ENCODE data around the gene FAM50B.

FAM50B gene

DNA sequence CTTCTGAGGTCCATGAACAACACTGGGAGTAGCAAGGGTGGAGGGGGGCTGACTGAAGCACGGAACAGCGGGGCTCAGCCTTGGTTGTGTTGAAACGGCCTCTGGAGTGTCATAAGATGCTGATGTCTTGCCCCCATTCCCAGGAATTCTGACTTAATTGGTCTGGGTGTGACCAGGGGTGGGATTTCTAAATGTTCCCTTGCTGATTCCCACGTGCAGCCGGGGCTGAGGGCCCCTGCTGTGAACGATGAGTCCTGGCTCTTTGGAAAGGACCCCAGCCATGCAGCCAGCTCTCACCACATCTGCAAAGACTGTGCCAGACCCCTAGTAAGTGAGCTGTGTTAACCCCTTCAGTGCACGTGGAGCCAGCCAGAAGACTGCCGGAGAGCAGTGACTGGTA is 28.6 kb upstream of the FAM50B start:
- DNase-seq (ENCODE audit: low read depth in 2 of 2) = no peak

- DNase-seq (ENCODE audit: low read depth in 2 of 2) = no peak
These were observed 26.3 kb upstream of the FAM50B start for GRCh38 chr6:3822747-3823445.

GRCh38 chr6:3823671-3824070 is 25.5 kb upstream of the FAM50B start:
- no peak for DNase-seq (ENCODE audit: low read depth in 2 of 2)

DNA sequence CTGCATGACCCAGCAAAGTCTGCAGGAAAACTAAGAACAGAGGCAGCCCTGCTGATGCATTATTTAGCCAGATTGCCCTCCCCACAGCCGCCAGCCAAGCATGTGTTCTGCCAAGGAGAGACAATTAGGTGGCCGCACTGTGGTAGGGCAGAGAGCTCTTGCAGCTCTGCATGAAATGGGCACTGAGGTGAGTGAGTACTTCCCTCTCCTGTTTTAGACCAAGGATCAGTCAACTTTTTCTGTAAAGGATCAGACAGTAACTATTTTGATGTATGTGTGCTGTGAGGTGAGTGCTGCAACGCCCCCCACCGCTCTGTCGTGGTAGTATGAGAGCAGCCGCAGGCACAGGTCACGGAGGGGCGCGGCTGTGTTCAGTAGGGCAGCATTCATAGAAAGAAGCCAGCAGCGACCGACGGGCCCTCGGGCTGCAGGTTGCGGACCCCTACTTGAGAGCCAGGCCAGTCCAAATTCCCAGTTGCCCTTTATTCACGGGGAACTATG is 23.8 kb upstream of the FAM50B start:
- DNase-seq (ENCODE audit: low read depth in 2 of 2) = no peak

DNA sequence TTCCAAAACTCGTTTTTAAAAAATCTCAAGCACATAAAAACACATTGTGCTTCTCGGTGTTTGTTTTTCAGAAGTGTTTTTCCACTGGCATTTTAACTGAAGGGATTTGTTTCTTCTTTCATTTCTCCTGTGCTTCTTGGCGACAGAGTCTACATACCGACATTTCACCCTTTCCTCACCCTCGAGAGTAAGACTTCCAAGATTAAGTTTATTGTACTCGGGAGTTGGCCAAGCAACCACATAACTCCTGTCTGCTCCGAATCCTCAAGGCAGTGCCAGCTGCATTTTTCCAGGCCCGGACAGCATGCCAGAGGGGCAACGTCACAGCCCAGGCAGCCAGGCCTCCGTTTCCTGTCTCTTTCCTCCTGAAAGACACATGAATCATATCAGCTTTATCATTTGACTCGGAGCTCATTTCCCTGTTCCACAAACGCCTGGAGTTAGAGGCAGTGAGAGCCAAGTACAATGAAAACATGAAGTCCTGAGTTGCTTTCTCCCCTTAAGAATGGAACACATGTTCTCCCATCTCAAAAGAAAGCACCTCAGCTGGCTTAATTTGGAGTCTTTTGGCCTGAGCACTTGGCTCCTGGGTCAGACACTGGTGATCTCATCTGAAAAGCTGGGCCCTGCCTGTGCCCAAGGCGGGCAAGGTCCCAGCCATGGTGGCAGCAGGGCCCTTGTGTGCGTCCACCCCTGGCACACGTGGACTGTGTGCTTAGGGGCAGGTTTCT is 23.2 kb upstream of the FAM50B start:
- no peak for DNase-seq (ENCODE audit: low read depth in 2 of 2)

DNA sequence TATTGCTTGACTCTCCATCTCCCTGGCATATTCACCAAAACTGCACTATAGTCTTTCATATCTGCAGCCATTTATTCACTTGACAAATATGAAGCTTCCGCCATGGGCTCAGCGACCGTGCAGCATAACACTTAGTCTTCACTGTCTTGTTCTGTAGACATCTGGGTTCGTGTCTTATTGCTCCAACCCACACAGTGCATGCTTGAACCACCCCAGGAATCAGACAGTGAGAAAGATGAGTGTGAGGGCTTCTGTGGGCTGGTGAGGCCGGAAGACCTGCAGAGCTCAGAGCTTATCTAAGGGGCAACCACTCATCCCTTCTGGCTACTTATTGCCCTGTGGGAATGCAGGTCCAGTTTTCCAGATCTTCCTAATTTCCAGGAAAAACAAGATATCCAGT is 19.9 kb upstream of the FAM50B start:
- DNase-seq (ENCODE audit: low read depth in 2 of 2) = no peak

- no peak for DNase-seq (ENCODE audit: low read depth in 2 of 2)
These were observed 18.4 kb upstream of the FAM50B start for GRCh38 chr6:3830806-3831205.

DNA sequence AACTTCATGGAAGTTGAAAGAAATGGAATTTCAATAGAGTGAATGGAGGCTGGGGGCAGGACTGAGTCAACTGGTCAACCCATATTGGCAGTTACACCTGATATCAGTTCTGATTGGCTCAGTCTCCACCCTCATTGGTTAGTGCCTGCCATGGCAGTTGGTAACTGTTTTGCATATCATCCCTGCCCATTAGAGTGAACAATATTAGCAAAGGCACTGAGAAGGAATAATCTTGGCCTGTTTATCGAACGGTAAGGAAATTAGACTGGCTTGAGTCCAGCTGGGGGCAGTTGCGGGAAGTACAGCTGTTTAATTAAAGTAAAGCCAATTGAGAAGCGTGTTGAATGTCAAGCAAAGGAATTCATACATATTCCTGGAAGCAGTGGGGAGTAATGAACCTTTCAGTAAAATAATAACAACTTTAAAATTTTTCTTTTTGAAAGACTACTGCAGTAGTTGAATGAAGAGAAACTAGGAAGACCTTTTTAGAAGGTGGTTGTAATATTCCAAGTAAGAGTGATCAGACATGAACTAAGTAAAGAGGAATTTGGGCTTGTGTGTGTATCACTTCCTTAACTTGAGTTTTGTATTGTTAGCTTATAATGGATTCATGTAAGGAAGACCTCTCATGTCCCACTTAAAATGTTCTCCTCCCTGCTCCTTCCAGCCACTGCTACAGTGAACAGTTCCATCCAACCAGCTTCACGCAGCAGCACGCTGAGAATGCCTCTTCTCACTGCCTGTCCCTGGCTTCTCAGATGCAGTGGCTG is 17.2 kb upstream of the FAM50B start:
- DNase-seq (ENCODE audit: low read depth in 2 of 2) = no peak

DNA sequence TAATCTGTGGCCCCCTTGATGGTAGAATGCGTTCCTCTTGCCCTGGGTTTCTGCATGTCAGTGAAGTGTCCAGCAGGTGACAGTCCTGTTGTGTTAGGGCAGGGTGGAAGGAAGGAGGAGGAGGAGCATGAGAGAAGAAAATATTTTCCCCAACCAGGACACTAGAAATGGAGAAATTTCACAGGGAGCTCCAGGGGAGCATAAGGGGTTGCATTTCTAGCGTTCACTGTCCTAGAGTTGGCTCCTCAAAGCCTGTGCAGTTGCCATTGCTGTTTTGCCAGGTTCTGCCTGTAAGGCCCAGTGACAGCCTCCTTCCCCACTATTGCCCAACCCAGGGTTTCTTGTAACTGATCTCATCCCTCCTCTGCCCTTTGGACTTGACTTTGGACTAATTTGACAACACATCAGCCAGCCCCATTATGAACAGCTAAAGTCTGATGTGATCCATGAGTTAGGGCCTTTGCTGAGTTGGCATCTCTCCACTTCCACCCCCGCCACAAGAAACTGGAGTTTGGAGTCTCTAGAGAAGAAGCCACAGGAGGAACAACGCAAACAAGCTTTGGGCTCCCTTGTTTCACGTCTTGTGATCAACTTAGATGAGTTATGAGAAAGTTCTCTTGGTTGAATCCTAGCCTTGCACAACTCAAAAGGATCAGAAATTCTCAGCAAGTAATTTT is 14.0 kb upstream of the FAM50B start:
- no peak for DNase-seq (ENCODE audit: low read depth in 2 of 2)

GRCh38 chr6:3835785-3836184 is 13.4 kb upstream of the FAM50B start:
- DNase-seq (ENCODE audit: low read depth in 2 of 2) = no peak

DNA sequence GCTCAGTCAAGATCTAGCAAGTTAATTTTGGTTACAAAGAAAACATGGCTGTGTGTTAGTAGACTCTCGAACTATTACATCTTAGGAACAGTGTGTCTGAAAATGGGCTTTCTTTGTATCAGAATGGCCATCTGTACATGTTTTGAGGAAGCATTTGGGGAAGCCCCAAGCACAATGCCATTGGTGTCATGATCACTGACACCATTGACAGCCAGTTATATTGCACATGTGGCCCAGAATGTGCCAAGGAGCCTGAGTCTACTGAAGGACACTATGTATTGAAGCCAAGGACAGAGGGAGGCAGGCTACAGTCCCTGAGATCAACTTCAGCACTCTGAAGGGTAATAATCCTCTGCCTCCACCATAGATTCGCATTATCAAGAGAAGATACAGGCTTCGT is 12.6 kb upstream of the FAM50B start:
- no peak for DNase-seq (ENCODE audit: low read depth in 2 of 2)

DNA sequence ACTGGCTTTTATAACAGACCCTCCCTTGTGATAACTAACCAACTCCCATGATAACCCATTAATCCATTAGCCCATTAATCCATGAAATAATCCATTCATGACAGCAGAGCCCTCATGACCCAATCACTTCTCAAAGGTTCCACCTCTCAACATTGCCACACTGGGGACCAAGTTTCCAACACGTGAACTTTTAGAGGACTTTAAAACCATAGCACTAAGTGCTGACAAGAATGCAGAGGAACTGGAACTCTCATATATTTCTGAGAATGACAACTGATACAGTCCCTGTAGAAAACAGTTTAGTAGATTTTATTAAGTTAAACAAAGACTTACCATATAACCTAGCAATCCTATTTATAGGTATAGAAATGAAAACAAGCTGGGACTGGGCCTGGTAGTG is 11.4 kb upstream of the FAM50B start:
- DNase-seq (ENCODE audit: low read depth in 2 of 2) = no peak

DNA sequence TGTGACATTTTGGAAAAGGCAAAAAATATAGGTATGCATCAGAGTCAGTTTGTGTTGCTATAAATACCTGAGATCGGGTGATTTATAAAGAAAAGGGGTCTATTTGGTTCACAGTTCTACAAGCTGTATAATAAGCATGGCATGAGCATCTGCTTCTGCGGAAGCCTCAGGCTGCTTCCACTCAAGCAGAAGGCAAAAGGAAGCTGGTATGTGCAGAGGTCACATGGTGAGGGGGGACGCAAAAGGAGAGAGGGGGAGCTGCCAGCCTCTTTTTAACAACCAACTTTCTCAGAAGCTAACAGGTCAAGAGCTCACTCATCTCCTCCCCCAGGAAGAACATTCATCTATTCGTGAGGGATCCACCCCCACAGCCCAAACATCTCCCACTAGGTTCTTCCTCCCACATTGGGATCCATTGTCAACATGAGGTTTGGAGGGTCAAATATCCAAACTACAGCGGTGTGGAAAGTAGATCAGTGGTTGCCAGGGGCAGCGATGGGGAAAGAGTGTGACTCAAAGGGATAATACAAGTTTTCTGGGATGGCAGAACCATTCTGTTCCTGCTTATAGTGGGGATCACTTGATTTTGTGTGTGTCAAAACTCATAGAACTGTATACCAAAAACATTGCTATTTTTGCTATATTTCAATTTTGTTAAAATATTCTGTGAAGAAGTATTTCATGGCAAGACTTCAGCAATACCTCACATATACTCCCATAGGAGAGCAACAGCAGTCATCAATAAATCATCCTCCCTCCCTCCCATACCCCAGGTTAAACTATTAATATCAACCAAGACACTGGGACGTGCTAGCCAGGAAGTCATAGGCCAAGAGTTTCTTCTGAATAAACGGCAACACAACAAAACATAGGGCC is 9.9 kb upstream of the FAM50B start:
- no peak for DNase-seq (ENCODE audit: low read depth in 2 of 2)

DNA sequence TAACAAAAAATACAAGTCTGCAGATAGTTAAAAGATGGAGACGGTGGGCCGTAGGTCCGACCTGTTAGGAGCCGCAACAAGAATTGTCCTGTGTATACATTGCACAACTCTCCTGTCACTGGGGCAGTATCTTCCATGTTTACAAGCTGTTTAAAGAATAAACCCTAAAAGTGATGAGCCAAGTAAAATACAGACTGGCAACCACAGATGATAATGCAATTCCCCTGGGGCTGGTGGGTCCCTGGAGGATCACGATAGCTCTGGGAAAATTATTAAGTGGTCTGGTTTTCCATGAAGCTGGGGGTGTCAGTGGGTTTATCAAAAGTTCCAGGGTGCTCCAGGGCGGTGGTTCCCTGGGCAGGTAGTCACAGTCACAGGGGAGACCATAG is 8.1 kb upstream of the FAM50B start:
- DNase-seq (ENCODE audit: low read depth in 2 of 2) = no peak

DNA sequence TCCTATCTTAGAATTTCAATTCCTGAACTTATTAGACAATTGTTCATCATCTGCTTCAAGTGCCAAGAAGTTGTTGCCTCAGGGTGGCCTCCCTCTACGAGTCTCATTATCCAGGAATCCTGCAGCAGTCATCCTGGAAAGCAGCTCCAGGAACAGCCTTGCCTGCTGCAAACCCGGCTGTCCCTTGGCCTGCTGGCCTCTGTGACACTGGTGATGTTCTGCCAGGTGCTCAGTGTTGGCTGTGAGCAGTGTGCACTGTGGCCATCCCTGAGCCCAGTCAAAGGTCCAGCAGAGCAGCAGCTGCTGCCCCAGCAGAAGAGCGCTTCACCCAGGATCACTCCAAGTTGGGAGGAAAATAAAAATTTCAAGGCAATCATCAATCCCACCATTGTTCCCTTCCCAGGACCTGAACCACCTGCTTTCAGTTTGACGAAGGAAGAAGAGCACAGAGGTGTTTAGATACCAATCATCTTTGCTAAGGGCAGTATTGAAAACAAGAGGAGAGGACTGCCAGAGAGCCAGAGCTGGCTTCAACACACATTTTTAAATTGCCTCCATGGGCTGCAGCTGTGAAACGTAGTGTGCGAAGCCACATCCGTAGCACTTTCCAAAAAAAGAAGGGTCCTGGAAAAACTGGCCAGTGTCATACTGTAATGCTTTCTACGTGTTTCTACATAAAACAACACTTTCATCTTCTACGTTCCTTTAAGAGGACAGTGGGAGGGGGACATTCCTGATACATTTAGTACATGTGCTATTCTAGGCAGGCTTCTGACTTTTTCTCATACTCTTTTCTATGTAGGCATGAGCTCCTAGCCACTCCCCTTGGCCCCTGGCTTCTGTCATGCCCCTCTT is 7.2 kb upstream of the FAM50B start:
- DNase-seq (ENCODE audit: low read depth in 2 of 2) = no peak

- DNase-seq (ENCODE audit: low read depth in 2 of 2) = no peak
These were observed 5.6 kb upstream of the FAM50B start for GRCh38 chr6:3843379-3844096.

DNA sequence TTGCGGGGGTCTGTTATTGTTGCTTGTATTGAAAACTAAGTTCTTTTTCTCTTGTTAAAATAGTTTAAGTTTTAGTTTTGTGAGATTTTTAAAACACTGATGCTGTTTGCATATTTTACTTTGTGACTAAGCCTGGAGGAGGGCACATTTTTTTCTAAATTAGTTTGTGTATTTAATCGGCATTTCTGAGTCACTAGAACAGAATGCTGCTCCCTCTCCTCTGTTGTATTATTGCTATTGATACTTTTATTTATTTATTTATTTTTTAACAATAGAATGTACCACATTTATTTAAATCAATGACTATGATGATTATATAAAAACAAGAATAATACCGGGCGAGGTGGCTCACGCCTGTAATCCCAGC is 5.1 kb upstream of the FAM50B start:
- DNase-seq (ENCODE audit: low read depth in 2 of 2) = no peak

- no peak for DNase-seq (ENCODE audit: low read depth in 2 of 2)
These were observed 1.7 kb upstream of the FAM50B start for GRCh38 chr6:3847521-3847920.

GRCh38 chr6:3848380-3848779 is 793 bp upstream of the FAM50B start:
- no peak for DNase-seq (ENCODE audit: low read depth in 2 of 2)
